H7 (cell line): Measurements from ENCODE around the gene ZNF827. TPM values are rescaled to one million over a fixed set of nuclear protein-coding genes. Genes with fewer than 3 reads are reported as not detected.

Experiments used
- DNase-seq: peaks from one replicate; pipeline ENCODE4 v3.0.0; 2012
- H3K27me3 ChIP-seq: 2 replicates; pipeline ENCODE4 v1.6.0; 2011; ENCODE audit warnings: mild to moderate bottlenecking, low read length; ENCODE audit not compliant: control insufficient read depth, insufficient read depth
- H3K36me3 ChIP-seq: replicated peaks from 2 replicates; pipeline ENCODE4 v1.5.1; 2011; ENCODE audit warnings: low read length; ENCODE audit not compliant: control insufficient read depth, insufficient read depth
- H3K4me3 ChIP-seq: 2 replicates; pipeline ENCODE4 v1.5.1; 2011; ENCODE audit warnings: low read depth, mild to moderate bottlenecking, control low read depth, low read length, moderate library complexity; ENCODE audit not compliant: insufficient read depth
- total RNA-seq: library from RNA; depleted of rRNA; stranded (reverse); fragments of >200 nt; shearing (Covaris generic); gene quantifications from 2 replicates; pipeline ENCODE4 v1.2.3, GENCODE V29; 2014

ZNF827 gene
- total RNA-seq, 1 experiment from 2014 or later = 6.2 TPM

DNA sequence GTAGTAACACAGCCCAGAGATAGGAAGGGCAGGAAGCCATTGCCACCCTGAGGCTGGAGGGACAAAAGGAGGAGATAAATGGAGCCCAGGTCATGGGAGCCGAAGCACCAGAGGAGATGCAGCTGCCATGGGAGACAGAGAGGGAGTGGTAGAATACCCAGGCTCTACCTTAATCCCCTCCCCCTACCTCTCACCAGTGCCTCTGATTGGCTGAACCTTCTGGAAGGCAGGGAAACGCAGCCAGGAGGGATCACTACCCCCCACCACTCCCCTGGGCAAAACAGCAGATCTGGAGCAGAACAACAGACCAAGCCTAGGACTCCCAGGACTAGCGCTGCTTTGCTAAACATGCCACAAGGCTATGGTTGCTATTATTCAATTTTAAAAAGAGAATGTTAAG lies 114.2 kb downstream of the ZNF827 start:
- peak; percentile 67 for DNase-seq
- Histone ChIP-seq H3K36me3 (peaks cover 10% of the 10 kb centered on the region), H3K4me3 (no peak overlapping the region), H3K27me3 (no peaks in the 10 kb centered on the region)

DNA sequence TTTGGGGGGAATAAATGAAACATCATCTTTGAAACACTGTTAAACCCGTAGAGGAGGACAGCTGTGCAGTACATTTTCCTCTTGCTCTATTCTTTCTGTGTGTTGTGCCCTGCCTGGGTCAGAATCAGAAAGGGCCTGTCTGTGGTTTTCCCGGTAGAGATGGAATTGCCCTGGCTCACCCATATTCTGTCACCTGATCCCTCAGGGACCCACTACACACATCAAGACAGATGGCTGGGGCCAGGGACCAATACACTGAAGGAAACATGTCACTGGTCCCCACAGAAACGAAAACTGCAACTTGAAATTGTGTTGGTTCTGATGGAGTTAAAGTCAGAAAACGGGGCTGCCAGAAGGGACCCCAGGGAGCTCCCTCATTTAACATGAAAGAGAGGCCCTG lies 114.9 kb downstream of the ZNF827 start:
- DNase-seq = no peak
- peaks cover 10% of the 10 kb centered on the region for H3K36me3 ChIP-seq
- no peak overlapping the region for H3K4me3 ChIP-seq
- H3K27me3 ChIP-seq = no peaks in the 10 kb centered on the region

DNA sequence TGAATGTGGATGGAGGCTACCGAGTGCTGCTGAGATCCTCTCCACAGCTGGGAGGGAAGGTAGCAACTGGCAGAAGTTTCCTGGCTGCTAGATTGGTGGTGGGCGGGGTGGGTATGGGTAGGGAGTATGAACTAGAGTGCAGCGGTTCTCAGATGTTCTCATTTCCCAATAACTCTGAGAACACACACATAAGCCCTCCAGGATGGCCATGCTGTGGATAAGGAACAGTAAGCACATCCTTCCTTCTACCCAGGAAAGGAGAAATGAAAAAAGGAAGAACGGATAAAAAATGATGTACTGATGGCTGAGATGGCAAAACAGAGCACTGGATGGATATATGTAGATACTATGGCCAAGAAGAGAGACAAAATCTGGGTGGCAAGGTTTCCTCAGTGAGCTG lies 116.0 kb downstream of the ZNF827 start:
- no peaks in the 10 kb centered on the region for H3K27me3 ChIP-seq
- peaks cover 9% of the 10 kb centered on the region for H3K36me3 ChIP-seq
- DNase-seq = no peak
- no peak overlapping the region for H3K4me3 ChIP-seq

DNA sequence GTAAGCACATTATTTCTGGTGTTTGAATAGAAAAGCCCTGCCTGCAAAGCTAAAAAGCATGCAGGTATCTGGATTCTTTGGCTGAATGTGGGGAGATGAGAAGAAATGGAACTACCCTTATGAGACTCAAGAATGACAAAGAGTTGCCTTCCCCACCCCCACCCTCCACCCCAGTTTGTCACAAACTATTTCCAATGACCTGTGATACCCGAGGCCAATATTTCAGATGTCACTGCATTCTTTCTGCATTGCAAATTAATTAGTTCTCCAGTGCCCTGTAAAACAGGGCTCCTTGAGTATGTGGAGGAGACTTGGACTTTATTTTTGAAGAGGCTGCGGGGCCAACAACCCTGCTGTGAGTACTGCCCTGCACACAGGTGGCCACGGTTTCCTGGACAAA lies 116.4 kb downstream of the ZNF827 start:
- H3K36me3 ChIP-seq = peaks cover 10% of the 10 kb centered on the region
- DNase-seq = no peak
- no peaks in the 10 kb centered on the region for H3K27me3 ChIP-seq
- no peak overlapping the region for H3K4me3 ChIP-seq

DNA sequence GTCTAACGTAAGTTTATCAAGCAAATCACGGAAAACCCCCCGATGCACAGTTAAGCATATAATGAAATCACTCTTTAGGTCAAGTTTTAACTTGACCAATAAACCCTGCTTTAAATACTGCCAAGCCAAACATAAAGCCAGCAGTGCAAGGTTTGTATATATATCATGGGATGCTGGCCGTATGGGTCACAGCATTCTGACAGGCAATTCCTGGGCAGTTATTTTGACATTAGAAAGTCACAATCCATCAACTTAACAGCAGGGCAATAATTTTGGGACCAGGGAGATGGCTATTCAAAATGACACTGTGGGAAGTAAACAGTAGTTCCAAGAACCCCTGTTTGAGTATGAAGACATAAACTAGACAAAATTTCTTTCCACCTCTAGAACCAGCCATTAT lies 116.9 kb downstream of the ZNF827 start:
- DNase-seq = no peak
- peaks cover 9% of the 10 kb centered on the region for H3K36me3 ChIP-seq
- H3K4me3 ChIP-seq = no peak overlapping the region
- H3K27me3 ChIP-seq = no peaks in the 10 kb centered on the region

DNA sequence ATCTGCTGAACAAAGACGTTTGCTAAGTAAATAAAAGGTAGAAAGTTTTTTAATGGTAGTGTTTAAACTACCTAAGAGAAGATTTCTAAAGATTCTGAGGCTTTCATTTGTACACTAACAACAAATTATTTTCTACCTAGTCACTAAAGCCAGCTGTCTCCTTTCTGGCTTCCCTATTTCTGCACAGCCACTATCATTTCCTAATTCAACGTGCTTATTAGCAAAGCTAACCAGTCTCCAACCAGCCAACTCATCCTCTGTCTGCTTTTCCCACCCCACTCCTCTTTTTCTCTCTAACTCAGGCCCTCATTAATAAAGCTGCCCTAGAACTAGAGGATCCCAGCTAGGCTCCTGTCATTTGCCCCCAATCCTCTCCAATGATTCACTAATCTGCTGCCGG lies 118.2 kb downstream of the ZNF827 start:
- no peaks in the 10 kb centered on the region for H3K27me3 ChIP-seq
- H3K36me3 ChIP-seq = peaks cover 9% of the 10 kb centered on the region
- no peak overlapping the region for H3K4me3 ChIP-seq
- no peak for DNase-seq

DNA sequence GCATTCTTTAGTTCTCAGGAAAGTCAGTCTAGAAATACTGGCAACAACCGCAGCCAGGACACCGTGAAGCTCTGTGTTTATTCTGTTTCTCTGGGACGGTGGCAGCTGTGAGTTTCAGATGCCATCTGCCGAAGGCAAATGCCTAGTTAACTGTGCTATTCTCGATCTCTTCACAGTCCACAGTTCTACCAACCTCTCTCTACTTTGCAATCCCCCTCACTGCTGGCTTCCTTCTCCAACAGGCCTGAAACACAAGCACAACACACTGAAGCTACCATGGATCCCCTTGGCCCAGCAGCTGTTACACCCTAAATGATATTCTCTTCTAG lies 118.8 kb downstream of the ZNF827 start:
- DNase-seq = no peak
- H3K27me3 ChIP-seq = no peaks in the 10 kb centered on the region
- H3K36me3 ChIP-seq = peaks cover 5% of the 10 kb centered on the region
- no peak overlapping the region for H3K4me3 ChIP-seq

DNA sequence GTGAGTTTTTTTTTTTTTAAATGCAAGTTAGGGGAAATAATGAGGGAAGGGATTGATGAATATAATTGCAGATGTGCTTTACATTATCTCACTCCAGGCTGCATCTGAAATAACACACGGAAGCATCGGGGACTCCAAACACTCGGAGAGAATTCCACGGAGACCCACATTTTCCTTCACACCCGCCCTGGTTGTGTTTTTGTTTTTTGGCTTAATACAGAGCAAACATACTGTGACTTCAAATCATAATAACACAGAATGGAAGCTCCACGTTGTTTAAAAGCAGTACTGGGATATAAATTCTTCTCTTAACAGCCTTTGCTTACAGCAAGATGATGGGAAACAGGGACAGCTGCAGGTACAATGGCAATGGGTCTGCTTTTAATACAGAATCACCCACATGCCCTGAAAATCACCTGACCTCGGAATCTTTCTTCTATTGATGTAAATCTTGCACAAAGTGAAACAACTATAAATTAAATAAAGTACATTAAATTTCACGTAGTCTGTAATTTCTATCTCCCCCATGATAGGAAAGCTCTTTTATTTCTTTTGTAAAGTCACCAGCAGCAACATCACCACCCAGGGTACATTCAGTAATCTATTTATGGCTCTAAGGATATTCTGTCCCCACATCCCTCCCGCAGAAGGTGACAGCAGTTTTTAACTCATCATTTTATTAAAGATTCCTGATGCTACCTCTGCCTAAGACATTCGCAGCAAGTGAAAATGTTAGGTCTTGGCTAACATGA lies 119.3 kb downstream of the ZNF827 start:
- peaks cover 5% of the 10 kb centered on the region for H3K36me3 ChIP-seq
- no peak for DNase-seq
- H3K27me3 ChIP-seq = no peaks in the 10 kb centered on the region
- H3K4me3 ChIP-seq = no peak overlapping the region

DNA sequence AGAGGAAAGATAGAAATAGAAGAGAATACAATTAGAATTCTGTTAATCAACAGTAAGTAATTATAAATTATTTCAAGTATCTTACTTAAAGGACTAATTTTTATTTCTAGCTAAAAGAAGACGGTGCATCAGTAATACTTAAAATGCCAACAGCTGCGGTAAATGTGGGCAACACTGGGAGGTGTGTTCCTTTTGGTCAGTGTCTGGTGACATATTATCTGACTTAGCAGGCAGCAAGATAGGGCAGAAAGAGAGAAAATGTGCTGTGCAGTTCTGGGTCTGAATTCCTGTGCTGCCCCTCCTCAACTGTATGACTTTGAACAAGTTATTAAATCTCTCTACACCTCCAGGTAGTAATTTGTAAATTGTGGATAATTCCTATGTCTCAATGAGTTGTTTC lies 120.6 kb downstream of the ZNF827 start:
- no peak for DNase-seq
- Histone ChIP-seq H3K27me3 (no peaks in the 10 kb centered on the region), H3K4me3 (no peak overlapping the region), H3K36me3 (peaks cover 8% of the 10 kb centered on the region)

DNA sequence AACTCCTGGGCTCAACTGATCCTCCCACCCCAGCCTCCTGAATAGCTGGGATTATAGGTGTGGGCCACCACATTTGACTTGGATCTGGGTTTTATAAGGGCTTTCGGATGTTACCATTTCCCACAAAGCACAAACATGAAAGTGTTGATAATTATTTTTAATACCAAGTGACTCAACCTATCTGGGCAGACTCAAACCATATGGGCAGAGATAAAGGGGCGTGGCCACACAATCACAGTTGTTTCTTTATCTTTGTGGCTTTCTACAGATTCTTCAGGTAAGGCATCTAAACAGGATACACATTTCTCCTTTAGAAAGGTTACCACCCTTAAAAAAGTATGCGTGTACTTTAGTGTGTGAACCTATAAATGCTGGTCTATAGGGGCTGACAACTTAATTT lies 122.5 kb downstream of the ZNF827 start:
- Histone ChIP-seq H3K4me3 (no peak overlapping the region), H3K27me3 (no peaks in the 10 kb centered on the region), H3K36me3 (peaks cover 12% of the 10 kb centered on the region)
- DNase-seq = no peak

DNA sequence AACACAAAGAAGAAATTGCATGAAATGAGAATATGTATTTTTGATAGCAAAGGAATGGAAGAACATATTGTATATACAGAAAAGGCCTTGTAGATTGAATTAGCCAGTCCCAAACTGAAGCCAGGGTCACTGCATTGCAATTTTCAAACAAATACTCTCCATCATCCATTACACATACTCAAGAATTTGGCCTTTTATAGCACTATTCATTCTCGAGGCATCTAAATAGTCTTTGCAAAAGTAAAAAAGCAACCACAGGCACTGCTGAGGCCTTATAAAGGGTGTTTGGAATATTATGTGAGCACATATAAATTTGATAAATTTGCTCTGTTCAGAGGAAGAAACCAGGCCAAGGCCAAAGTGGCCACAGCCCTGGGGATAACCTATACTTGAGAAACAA lies 123.0 kb downstream of the ZNF827 start:
- DNase-seq = no peak
- H3K4me3 ChIP-seq = no peak overlapping the region
- H3K36me3 ChIP-seq = peaks cover 12% of the 10 kb centered on the region
- no peaks in the 10 kb centered on the region for H3K27me3 ChIP-seq

DNA sequence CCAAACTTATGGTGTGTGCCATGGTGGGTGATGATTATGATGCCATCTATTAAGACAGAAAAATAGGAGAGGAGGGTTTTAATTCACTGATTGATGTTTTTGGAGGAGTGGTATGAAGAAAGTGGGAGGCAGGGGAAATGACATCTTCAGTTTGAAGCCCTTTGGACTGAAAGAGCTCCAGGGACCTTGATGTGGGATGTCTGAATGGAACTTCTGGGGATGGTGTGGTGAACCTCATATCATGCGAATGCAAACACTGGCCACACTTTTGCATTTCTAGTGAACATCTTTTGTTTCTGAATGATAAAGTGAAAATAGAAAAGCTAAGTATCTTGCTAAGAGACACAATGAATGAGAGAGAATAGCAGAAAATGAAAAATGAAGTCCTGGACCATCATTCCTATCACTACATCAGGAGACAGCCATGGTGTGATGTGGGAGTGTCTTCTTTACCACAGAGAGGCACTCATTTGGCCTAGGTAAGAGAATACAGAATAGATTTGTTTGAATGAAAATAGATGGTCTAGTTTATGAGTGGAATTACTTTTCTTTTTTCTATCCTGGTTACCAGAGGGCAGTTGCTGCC lies 123.5 kb downstream of the ZNF827 start:
- no peaks in the 10 kb centered on the region for H3K27me3 ChIP-seq
- H3K4me3 ChIP-seq = no peak overlapping the region
- no peak for DNase-seq
- peaks cover 12% of the 10 kb centered on the region for H3K36me3 ChIP-seq

DNA sequence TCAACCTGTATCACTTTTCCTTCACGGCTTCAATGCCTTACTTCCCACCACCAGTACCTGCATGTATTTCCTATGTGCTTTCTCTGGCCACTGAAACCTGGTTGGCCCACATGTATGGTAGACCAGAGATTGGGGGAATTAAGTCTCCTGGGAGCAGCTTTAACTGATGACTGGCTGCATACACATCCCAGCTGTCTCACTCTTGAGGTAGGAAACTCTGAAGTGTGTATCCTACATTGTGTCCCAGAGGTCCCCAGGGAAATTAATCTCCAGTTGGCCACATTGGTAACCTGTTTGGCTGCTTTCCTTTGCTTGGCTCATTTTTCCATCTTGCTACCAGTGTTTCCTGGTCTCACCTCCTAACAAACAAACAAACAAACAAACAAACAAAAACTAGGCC lies 124.4 kb downstream of the ZNF827 start:
- H3K4me3 ChIP-seq = no peak overlapping the region

DNA sequence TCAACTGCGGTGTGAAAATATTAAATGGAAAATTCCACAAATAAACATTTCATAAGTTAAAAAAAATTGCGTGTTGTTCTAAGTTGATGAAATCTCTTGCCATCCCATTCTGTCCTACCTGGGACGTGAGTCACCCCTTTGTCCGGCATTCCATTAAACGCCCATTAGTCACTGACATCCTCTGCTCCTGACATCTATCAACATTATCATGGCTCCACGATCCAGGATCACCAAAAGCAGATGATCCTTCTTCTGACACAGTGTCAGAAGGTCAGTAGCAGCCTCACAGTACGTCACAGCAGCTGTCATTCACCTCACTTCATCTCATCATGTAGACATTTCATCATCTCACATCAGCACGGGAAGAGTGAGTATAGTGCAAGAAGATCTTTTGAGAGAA lies 125.7 kb downstream of the ZNF827 start:
- no peak for DNase-seq
- Histone ChIP-seq H3K27me3 (no peaks in the 10 kb centered on the region), H3K36me3 (peaks cover 9% of the 10 kb centered on the region)

More for the DNA sequence above, 124.4 kb downstream of the ZNF827 start:
- H3K27me3 ChIP-seq = no peaks in the 10 kb centered on the region
- peaks cover 9% of the 10 kb centered on the region for H3K36me3 ChIP-seq
- DNase-seq = no peak

DNA sequence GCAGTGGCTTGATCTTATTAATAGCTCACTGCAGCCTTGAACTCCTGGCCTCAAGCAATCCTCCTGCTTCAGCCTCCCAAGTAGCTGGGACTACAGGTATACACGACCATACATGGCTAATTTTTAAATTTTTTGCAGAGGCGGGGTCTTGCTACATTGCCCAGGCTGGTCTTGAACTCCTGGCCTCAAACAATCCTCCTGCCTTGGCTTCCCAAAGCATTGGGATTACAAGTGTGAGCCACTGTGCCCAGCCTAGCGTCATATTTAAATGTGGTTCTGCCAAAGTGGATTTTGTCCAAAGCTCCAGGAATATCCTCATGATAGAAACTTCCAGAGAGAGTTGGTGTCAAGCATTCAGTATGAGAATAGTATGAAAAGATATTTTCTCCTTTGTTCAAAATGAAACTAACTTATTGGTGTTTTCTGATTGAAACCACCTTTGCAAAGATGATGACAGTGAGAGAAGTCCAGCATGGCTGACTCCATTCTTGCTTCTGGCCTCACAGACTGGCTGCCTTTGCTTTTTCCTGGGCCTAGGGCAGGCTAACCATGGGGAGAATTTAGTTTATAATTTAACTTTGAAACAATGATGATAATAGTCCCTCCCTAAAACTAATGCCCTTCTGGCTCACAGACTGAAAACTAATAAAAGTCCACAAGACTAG lies 129.6 kb downstream of the ZNF827 start:
- no peaks in the 10 kb centered on the region for H3K27me3 ChIP-seq
- DNase-seq = no peak
- H3K36me3 ChIP-seq = peaks cover 6% of the 10 kb centered on the region
- no peak overlapping the region for H3K4me3 ChIP-seq

More for the DNA sequence above, 125.7 kb downstream of the ZNF827 start:
- H3K4me3 ChIP-seq = no peak overlapping the region
